OCI-M1 (cell line): ENCODE results near the gene WSCD1.
A peak's percentile ranks its signal among the peaks of the same experiment; 100 is the strongest.

Experiments used
- DNase-seq: peaks from one replicate; lab custom pipeline; 2025; lab: John Stamatoyannopoulos, UW

WSCD1 gene

DNA sequence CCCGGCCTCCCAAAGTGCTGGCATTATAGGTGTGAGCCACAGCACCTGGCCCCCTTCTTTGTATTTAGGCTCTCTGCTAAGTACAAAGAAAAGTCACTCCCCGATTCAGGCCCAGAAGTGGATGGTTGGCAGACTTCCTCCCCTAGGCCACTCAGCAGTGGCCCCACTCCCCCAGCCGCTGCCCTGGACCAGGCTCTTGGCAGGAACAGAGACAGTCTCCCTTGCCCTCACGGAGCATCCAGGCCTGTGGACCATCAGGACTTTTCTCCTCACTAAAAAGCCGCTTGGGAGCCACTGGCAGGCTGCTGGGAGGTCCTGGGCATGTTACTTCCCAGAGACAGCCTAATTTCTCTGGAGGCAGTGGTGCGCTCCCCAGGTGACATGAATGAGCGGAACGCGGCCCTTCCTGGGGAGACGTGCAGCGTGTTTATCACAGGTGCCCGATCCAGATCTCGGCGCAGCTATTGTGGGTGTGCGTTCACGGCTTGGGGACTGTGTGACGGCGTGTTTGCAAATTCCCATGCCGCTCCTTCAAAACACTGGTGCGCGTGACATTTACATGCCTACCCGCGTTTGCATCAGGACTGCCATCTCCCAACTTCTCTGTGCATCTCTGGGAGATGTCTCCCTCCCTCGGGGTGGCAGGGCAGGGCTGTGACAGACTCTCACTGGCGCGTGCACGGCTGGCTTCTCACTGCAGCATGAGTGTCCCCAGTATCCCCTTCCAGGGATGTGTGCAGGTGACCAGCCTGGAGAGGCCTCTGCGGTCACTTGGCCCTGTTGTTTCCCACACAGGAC, 16.6 kb downstream of the WSCD1 start:
- no peak for DNase-seq

GRCh38 chr17:6088141-6088540, 18.0 kb downstream of the WSCD1 start:
- no peak for DNase-seq

- DNase-seq, result no peak
These were observed 20.1 kb downstream of the WSCD1 start for GRCh38 chr17:6090253-6090652.

GRCh38 chr17:6092182-6092902, 22.2 kb downstream of the WSCD1 start:
- DNase-seq, result no peak

DNA sequence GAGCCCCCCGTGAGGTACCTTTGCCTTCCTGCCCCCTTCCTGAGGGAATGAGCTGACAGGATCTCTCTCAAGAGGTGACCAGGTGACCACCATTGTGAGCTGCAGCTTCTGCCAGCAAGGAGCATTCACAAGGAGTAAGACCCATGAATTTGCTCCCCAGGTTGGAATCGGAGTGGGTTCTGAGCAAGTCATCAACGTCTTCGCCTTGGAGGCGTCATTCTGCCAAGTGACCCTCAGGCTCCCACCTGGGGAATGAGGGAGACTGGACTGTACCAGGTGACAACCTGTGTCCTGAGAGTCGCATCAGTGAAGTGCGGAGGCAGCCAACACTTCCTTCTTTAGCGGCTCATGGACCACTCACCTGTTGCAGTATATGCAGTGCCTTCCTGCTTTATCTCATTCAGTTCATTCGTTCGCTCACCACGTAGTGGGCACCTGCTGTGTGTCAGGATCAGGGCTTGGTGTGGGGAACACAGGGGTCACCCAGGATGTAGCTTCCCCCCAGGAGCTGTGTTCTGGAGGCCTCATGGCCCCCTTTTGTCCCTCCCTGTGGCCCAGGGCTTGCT, 22.8 kb downstream of the WSCD1 start:
- DNase-seq, result no peak

- DNase-seq, result no peak
These were observed 24.3 kb downstream of the WSCD1 start for GRCh38 chr17:6094453-6094852.

- no peak for DNase-seq
These were observed 24.7 kb downstream of the WSCD1 start for GRCh38 chr17:6094926-6095325.

- no peak for DNase-seq
These were observed 25.3 kb downstream of the WSCD1 start for GRCh38 chr17:6095501-6095900.

- no peak for DNase-seq
These were observed 26.2 kb downstream of the WSCD1 start for GRCh38 chr17:6096201-6097004.

GRCh38 chr17:6097005-6097279, 26.8 kb downstream of the WSCD1 start:
- no peak for DNase-seq

DNA sequence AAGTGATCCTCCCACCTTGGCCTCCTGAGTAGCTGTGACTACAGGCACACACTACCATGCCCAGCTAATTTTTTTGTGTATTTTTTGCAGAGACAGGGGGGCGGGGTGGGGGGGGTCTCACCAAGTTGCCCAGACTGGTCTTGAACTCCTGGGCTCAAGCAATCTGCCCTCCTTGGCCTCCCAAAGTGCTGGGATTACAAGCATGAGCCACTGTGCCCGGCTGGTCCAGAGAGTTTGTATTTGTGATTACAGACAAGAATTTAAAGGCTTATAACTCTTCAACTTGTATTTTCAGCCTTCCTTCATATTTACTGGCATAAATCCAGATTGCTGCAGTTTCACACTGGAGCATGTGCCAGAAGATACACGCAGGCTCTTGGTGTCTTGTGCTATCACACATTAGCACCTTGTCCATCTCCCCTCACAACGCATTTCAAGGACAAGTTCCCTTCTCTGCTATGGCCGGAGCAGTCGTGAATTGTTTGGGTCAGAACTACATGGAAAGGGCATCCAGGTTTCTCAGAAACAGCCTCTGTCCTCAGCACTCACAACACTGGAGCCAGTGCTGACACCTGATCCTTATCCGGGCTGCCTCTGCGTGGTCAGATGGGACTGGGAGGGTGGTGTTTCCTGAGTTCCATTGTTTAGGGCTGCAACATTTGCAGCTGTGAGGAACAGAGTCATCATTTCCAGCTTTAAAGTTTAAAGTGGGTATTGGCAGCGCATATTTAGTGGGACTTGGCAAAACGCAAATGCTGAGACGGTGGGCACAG, 28.1 kb downstream of the WSCD1 start:
- DNase-seq, result peak; percentile 17

GRCh38 chr17:6098823-6099180, 28.6 kb downstream of the WSCD1 start:
- DNase-seq, result no peak

DNA sequence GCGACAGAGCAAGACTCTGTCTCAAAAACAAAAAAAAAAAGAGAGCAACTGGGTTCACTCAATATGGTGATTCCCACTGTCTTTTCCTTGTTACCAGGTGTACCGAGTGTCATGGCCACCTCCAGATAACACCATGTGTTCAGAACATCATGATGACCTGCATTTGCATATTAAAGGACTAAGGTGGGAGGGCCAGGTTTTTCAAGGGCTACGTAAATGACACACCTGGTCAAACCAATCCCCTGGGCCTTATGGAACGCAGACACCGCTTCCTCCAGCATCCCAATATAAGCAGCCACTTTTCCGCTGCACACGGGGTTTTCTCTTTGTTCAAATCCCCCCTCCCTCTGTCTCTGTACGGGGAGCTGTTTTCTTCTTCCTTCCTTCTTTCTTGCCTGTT, 29.3 kb downstream of the WSCD1 start:
- no peak for DNase-seq

GRCh38 chr17:6100146-6100545, 30.0 kb downstream of the WSCD1 start:
- DNase-seq, result no peak

- no peak for DNase-seq
These were observed 30.8 kb downstream of the WSCD1 start for GRCh38 chr17:6100891-6101500.

GRCh38 chr17:6101706-6102105, 31.5 kb downstream of the WSCD1 start:
- no peak for DNase-seq

- no peak for DNase-seq
These were observed 32.4 kb downstream of the WSCD1 start for GRCh38 chr17:6102615-6103014.

DNA sequence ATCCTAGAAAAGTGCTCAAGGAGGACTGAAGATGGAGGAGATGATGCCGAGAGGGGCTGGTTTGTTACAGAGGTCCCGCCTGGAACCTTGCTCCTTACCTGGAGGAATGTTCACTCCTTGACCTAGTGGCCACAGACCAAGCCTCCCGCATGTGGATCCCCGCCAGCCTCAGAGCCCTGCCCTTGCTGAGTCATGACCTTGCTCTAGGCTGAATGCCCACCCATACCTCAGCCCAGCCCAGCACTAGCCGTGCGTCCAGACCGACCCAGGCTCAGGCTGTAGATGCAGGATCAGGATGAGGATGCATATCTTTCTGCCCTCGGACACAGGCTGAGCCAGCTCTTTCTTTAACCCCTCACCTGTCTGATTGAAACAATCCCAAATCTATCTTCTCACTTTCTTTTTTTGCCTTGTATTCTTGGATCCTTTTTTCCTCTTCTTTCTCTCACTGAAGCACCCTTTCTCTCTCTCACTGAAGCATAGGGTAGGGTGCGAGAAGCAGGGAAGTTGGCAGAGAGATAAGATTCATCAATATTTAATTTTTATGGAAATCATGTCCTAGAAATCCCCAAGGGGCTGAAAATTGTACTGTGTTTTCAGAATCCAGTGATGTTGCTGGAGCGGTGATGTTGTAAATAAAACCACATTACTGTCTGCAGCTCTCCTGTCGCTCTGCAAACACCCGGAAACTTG, 34.9 kb downstream of the WSCD1 start:
- no peak for DNase-seq

DNA sequence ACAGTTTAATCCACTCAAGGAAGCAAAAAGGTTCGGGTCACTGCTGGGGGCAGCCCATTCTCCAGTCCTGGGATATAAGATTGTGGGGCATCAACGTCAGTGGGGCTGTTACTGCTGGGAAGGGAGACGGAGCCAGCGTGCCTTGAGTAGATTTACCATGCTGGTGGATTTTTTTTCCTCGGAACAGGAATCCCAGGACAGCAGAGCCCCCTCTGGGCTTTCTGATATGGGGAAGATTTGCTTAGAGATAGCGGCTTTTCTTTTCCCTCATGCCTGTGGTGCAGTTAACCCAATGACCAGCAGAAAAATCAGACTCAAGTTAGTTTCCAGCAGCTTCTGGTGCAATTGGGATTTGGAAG, 35.4 kb downstream of the WSCD1 start:
- no peak for DNase-seq

GRCh38 chr17:6106212-6106611, 36.0 kb downstream of the WSCD1 start:
- no peak for DNase-seq

DNA sequence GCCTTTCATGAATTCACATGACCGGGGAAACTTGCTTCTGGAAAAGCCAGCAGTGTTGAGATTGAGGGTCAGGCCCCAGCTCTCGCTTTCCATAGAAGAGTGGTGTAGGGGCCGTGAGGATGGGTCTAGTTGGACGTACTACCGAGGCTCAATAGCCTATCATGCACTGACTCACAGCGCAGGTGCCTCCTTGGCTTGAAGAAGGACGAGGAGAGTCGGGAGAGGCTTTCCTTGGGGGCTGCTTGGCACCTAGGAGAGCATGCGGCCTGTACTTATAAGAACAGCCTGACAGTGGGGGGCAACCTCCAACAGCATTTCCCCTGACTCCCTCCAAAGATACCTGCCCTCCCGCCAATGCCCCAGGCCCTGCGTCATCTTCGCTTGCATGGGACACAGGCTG, 37.6 kb downstream of the WSCD1 start:
- DNase-seq, result no peak
